Vagina (tissue), 2 donors: ENCODE results near the gene RPS6KA2.

ENCODE experiments used
- CTCF ChIP-seq, 3 experiments: fragments of 450-650 bp in 2 of 3; fragments of 200-600 bp in 1 of 3; sonication (generic) in 1 of 3; IDR thresholded peaks; one replicate each; pipeline ENCODE4 v1.5.1; 2017 to 2019; ENCODE audit warnings: antibody characterized with exemption in 3 of 3, mild to moderate bottlenecking in 2 of 3, moderate library complexity in 2 of 3
- POLR2A ChIP-seq, 2 donors: fragments of 450-650 bp; IDR thresholded peaks; one replicate each; pipeline ENCODE4 v1.6.1; 2017; ENCODE audit warnings: antibody characterized with exemption in 2 of 2, mild to moderate bottlenecking in 2 of 2, moderate library complexity in 2 of 2

- TF ChIP-seq CTCF (IDR thresholded peaks at IDR 0.05), result no peak
- peak in 1 of 2 donors; percentile 38 for TF ChIP-seq POLR2A (IDR thresholded peaks at IDR 0.05)
Measured at GRCh38 chr6:166382500-166382932, 244.5 kb downstream of the RPS6KA2 start.
